ENCODE data around the gene INPP4A.

DNA sequence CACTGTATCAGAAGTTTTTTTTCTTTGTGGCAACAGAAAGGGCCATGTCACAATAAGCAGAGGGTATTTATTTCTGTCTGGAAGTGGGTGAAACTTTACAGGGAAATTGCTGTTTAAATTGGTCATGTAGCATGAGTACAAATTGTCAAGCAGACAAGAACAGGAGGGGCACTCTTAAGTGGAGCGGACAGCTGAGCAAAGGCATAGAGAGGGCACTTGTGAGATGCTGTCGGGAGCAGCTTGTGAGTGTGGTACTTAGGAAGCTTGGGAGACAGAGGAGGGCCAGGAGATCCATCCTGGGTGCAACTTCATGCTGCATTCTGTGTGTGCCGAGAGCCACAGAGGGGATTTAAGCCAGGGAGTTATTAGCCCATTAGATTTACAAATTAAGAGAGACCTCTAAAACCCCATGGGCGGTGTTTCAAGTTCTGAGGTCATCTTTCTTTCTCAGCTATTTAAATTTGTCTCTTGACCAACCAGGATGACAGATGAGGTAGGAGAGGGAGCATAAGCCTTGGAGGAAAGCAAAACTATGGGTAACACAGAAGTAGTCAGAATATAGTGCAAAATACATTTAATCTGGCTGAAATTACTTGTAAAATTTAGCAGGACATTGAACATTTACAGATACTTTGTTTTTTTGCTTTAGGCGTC lies 30.4 kb downstream of the INPP4A start:
- TF ChIP-seq, protein P1, sequence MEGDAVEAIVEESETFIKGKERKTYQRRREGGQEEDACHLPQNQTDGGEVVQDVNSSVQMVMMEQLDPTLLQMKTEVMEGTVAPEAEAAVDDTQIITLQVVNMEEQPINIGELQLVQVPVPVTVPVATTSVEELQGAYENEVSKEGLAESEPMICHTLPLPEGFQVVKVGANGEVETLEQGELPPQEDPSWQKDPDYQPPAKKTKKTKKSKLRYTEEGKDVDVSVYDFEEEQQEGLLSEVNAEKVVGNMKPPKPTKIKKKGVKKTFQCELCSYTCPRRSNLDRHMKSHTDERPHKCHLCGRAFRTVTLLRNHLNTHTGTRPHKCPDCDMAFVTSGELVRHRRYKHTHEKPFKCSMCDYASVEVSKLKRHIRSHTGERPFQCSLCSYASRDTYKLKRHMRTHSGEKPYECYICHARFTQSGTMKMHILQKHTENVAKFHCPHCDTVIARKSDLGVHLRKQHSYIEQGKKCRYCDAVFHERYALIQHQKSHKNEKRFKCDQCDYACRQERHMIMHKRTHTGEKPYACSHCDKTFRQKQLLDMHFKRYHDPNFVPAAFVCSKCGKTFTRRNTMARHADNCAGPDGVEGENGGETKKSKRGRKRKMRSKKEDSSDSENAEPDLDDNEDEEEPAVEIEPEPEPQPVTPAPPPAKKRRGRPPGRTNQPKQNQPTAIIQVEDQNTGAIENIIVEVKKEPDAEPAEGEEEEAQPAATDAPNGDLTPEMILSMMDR (IDR thresholded peaks at IDR 0.05), result no peak
- no peak for TF ChIP-seq POLR2A (IDR thresholded peaks at IDR 0.05)
